ENCODE measurements around the gene TMCO4.

DNA sequence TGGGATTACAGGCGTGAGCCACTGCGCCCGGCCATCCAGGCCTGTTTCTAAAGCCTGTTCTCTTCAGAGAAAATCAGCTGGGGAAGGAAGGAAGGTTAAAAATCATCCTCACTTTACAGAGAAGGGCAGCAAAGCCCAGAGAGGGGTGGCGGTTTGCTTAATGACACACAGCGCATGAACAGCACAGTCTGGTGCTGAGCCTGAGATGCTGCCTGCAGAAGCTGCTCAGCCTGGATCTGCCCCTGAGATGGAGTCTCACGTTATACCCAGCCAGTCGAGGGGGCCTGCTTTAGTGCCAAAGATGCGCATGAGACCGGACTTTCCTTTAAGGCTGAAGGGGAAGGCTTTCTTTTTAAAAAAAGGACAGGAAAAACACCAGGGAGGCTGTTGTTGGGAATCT lies 113.7 kb downstream of the TMCO4 start:
- TF ChIP-seq CTCF (conservative IDR thresholded peaks at IDR 0.05 in 1 of 2, IDR thresholded peaks at IDR 0.05 in 1 of 2; ENCODE audit: low read depth in 1 of 2, low read length in 2 of 2) (no peak), EZH2 (IDR thresholded peaks at IDR 0.05; ENCODE audit: low read length, missing control alignments) (no peak)

Data from fibroblast of lung (primary cell).